Measurements from ENCODE around the gene TOX3. TPM values are rescaled to one million over a fixed set of nuclear protein-coding genes. Genes with fewer than 3 reads are reported as not detected.

TOX3 gene
- total and polyA plus RNA-seq, 4 donors, result 1.3 to 3.5 (median 2.4) TPM

GRCh38 chr16:52494145-52494544 is 52.8 kb downstream of the TOX3 start:
- no peak for DNase-seq (ENCODE audit: low spot score)
- TF ChIP-seq GABPA (IDR thresholded peaks at IDR 0.05 in 1 of 2, conservative IDR thresholded peaks at IDR 0.05 in 1 of 2) (no peak), NR2F2 (IDR thresholded peaks at IDR 0.05) (no peak), FOXA1 (IDR thresholded peaks at IDR 0.05) (no peak), TAF1 (conservative IDR thresholded peaks at IDR 0.05) (no peak), RAD21 (IDR thresholded peaks at IDR 0.05) (no peak), HNF4G (IDR thresholded peaks at IDR 0.05) (no peak), CTCF (IDR thresholded peaks at IDR 0.05; ENCODE audit: low read depth, low read length, missing input control) (no peak), REST (IDR thresholded peaks at IDR 0.05) (no peak), SP1 (IDR thresholded peaks at IDR 0.05) (no peak), ZBTB33 (IDR thresholded peaks at IDR 0.05) (no peak), JUND (IDR thresholded peaks at IDR 0.05) (no peak), MAX (IDR thresholded peaks at IDR 0.05) (no peak), EGR1 (IDR thresholded peaks at IDR 0.05; ENCODE audit: low read depth in 2 of 2) (no peak)
- Histone ChIP-seq H3K4me1 (ENCODE audit: control insufficient read depth in 4 of 4, insufficient read depth in 4 of 4, low read length in 3 of 4) (peaks cover 10 to 64% (median 52%) of the 10 kb centered on the region in 4 donors), H3K4me3 (ENCODE audit: low read depth in 1 of 3, low read length in 3 of 3) (no peak overlapping the region), H3K9me3 (ENCODE audit: control insufficient read depth in 4 of 4, low read length in 3 of 4) (no peaks in the 10 kb centered on the region), H3K36me3 (ENCODE audit: control insufficient read depth in 4 of 4, insufficient read depth in 3 of 4, low read depth in 1 of 4, low read length in 3 of 4) (no peaks in the 10 kb centered on the region), H3K27ac (ENCODE audit: low read depth in 1 of 2, low read length in 2 of 2) (peak overlapping the region; percentile 21 to 47), H3K9ac (ENCODE audit: low read depth in 1 of 2, low read length in 2 of 2) (no peak overlapping the region), H3K27me3 (ENCODE audit: control insufficient read depth in 4 of 4, insufficient read depth in 4 of 4, low read length in 3 of 4) (no peaks in the 10 kb centered on the region)
- 84% methylated on average over 4 of the region's 4 CpGs for WGBS

GRCh38 chr16:52492789-52493357 is 54.1 kb downstream of the TOX3 start:
- Histone ChIP-seq H3K9ac (ENCODE audit: low read depth in 1 of 2, low read length in 2 of 2) (no peak overlapping the region), H3K4me3 (ENCODE audit: low read depth in 1 of 3, low read length in 3 of 3) (no peak overlapping the region), H3K27ac (ENCODE audit: low read depth in 1 of 2, low read length in 2 of 2) (peak overlapping the region; percentile 47 to 65), H3K4me1 (ENCODE audit: control insufficient read depth in 4 of 4, insufficient read depth in 4 of 4, low read length in 3 of 4) (peaks cover 11 to 76% (median 63%) of the 10 kb centered on the region in 4 donors), H3K36me3 (ENCODE audit: control insufficient read depth in 4 of 4, insufficient read depth in 3 of 4, low read depth in 1 of 4, low read length in 3 of 4) (no peaks in the 10 kb centered on the region), H3K9me3 (ENCODE audit: control insufficient read depth in 4 of 4, low read length in 3 of 4) (no peaks in the 10 kb centered on the region), H3K27me3 (ENCODE audit: control insufficient read depth in 4 of 4, insufficient read depth in 4 of 4, low read length in 3 of 4) (no peaks in the 10 kb centered on the region)
- 42% methylated on average over 5 of the region's 5 CpGs for WGBS
- no peak for DNase-seq (ENCODE audit: low spot score)
- TF ChIP-seq NR2F2 (IDR thresholded peaks at IDR 0.05) (no peak), CTCF (IDR thresholded peaks at IDR 0.05; ENCODE audit: low read depth, low read length, missing input control) (no peak), RXRA (IDR thresholded peaks at IDR 0.05) (peak; percentile 63 to 77), HNF4G (IDR thresholded peaks at IDR 0.05) (peak; percentile 85), JUND (IDR thresholded peaks at IDR 0.05) (peak; percentile 66 to 79), HNF4A (conservative IDR thresholded peaks at IDR 0.05) (peak; percentile 94), FOXA2 (IDR thresholded peaks at IDR 0.05) (peak; percentile 67), REST (IDR thresholded peaks at IDR 0.05) (peak; percentile 79), YY1 (IDR thresholded peaks at IDR 0.05) (peak; percentile 39), MAX (IDR thresholded peaks at IDR 0.05) (peak; percentile 58), SP1 (IDR thresholded peaks at IDR 0.05) (peak; percentile 90)

All from liver (tissue), 9 donors.